Measurements from ENCODE around the gene SND1.

SND1 gene

DNA sequence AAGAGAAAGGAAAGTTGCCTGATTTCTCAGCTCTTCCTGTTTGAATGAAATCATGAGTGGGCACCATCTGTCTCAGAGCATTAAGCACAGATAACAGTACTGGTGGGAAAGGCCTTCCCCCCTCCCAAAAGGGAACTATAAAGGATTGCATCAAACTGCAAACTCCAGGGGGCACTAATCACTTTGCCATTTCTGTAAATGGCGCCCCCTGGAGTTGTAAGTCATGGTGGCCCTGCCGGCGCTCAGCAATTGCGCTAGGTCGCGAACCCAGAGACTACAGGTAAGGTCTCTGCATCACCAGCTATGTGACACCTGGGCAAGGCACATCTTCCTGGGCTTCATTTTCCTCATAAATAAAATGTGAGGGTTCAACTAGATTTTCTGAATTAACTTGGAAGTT, 368.2 kb downstream of the SND1 start:
- no peaks in the 10 kb centered on the region for H3K27me3 ChIP-seq (ENCODE audit: insufficient read depth, poor library complexity, severe bottlenecking)
- peak overlapping the region; percentile 93 for H3K27ac ChIP-seq (ENCODE audit: poor library complexity, severe bottlenecking)
- H3K36me3 ChIP-seq (ENCODE audit: low read depth), result peaks cover 7% of the 10 kb centered on the region; the same call in 1 of the 2 replicates
- TF ChIP-seq, protein P1, sequence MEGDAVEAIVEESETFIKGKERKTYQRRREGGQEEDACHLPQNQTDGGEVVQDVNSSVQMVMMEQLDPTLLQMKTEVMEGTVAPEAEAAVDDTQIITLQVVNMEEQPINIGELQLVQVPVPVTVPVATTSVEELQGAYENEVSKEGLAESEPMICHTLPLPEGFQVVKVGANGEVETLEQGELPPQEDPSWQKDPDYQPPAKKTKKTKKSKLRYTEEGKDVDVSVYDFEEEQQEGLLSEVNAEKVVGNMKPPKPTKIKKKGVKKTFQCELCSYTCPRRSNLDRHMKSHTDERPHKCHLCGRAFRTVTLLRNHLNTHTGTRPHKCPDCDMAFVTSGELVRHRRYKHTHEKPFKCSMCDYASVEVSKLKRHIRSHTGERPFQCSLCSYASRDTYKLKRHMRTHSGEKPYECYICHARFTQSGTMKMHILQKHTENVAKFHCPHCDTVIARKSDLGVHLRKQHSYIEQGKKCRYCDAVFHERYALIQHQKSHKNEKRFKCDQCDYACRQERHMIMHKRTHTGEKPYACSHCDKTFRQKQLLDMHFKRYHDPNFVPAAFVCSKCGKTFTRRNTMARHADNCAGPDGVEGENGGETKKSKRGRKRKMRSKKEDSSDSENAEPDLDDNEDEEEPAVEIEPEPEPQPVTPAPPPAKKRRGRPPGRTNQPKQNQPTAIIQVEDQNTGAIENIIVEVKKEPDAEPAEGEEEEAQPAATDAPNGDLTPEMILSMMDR (IDR thresholded peaks at IDR 0.05; ENCODE audit: poor library complexity, severe bottlenecking), result peak; percentile 21
- H3K4me3 ChIP-seq (ENCODE audit: severe bottlenecking), result no peak overlapping the region
- H3K9me3 ChIP-seq (ENCODE audit: severe bottlenecking), result no peaks in the 10 kb centered on the region
- ATAC-seq (ENCODE audit: low read depth) (no peak), DNase-seq (ENCODE audit: low spot score) (no peak)
- H3K4me1 ChIP-seq (ENCODE audit: insufficient read depth, poor library complexity, severe bottlenecking), result peaks cover 41% of the 10 kb centered on the region

DNA sequence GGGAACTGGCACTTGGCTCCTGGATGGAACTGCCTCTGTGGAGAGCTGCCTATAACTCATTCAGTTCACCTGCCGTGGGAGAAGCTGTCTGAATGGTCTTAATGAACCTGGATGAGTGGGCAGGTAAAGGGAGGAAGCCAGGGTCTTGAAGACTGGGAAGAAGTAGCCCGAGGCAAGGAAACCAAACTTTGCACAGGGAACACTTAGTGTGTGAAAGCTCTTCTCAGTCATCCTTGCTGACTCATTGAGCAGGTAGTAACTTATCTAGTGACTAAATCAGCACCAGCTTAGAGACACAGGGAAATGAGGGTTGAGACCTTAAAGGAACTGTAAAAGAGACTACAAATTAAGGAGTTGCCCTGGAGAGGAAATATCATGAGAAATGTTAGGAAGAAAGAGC, 369.4 kb downstream of the SND1 start:
- Histone ChIP-seq H3K27ac (ENCODE audit: poor library complexity, severe bottlenecking) (peak overlapping the region; percentile 93), H3K9me3 (ENCODE audit: severe bottlenecking) (no peaks in the 10 kb centered on the region), H3K4me1 (ENCODE audit: insufficient read depth, poor library complexity, severe bottlenecking) (peaks cover 44% of the 10 kb centered on the region), H3K27me3 (ENCODE audit: insufficient read depth, poor library complexity, severe bottlenecking) (no peaks in the 10 kb centered on the region), H3K36me3 (ENCODE audit: low read depth) (peaks cover 7% of the 10 kb centered on the region; the same call in 1 of the 2 replicates), H3K4me3 (ENCODE audit: severe bottlenecking) (no peak overlapping the region)
- ATAC-seq (ENCODE audit: low read depth) (peak; percentile 81), DNase-seq (ENCODE audit: low spot score) (peak; percentile 86)
- TF ChIP-seq, protein P1 (IDR thresholded peaks at IDR 0.05; ENCODE audit: poor library complexity, severe bottlenecking), result no peak

DNA sequence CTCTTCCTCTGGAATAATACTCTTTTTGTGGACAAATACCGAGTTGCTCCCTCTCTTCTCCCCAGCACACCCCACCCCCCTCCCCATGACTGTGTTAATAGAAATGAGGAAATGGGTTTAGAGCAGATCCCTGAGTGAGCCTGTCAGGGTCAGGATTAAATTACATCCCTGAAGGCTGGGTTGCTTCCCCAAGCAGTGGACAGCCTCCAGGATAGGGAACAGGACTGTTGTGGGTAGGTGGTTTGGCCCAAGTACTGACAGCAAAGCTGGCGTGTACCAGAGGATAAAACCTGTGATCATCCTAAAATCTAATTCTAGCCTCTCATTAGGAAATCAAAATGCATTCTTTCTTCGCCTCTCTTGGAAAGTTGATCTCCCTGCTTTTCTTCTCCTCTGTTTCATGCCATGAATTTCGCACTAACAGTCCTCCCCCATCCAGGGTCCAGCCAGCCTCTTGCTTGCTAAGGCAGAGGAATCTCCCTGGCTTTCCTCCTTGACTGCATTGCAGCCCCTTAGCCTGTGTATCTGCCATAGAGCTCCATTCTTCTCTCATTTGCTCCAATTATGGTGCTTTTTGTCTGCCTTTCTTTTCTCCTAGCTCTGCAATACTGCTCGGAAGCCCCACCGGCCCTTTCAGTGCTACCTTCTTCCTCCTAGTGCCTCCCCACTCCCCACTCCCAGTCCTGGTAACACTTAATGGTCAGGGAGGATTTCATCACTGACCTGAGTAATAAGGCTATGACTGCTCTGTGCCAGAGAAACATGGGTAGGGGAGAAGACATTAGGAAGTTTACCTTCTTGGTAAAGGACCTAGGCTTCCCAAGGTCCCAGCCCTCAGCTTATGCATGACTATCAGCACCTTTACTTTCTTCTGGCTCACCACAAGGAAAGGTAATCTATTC, 370.9 kb downstream of the SND1 start:
- H3K36me3 ChIP-seq (ENCODE audit: low read depth), result peaks cover 7% of the 10 kb centered on the region; the same call in 1 of the 2 replicates
- TF ChIP-seq, protein P1 (IDR thresholded peaks at IDR 0.05; ENCODE audit: poor library complexity, severe bottlenecking), result no peak
- peaks cover 39% of the 10 kb centered on the region for H3K4me1 ChIP-seq (ENCODE audit: insufficient read depth, poor library complexity, severe bottlenecking)
- H3K27ac ChIP-seq (ENCODE audit: poor library complexity, severe bottlenecking), result peak overlapping the region; percentile 93
- ATAC-seq (ENCODE audit: low read depth) (peak; percentile 75), DNase-seq (ENCODE audit: low spot score) (no peak)
- H3K4me3 ChIP-seq (ENCODE audit: severe bottlenecking), result no peak overlapping the region
- H3K27me3 ChIP-seq (ENCODE audit: insufficient read depth, poor library complexity, severe bottlenecking), result no peaks in the 10 kb centered on the region
- no peaks in the 10 kb centered on the region for H3K9me3 ChIP-seq (ENCODE audit: severe bottlenecking)

DNA sequence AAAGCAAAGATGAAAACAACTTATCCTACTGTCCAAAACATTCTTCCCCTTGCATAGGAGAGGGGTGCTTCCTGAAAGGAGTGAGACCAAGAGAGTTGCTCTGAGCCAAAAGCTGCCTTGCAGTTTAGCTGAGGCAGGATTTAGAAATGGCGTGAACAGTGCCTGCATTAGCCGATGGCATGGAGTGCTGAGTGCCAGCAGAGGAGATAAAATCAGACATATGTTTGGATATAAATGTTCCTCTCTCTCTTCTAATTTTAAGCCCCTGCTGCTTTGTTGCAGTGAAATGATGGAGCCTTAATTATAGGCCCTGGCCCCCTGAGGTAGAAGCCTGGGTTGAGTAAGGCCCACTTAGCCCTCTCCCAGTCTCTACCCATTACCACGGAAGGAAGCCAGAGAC, 372.2 kb downstream of the SND1 start:
- no peaks in the 10 kb centered on the region for H3K27me3 ChIP-seq (ENCODE audit: insufficient read depth, poor library complexity, severe bottlenecking)
- peaks cover 7% of the 10 kb centered on the region; the same call in 1 of the 2 replicates for H3K36me3 ChIP-seq (ENCODE audit: low read depth)
- H3K27ac ChIP-seq (ENCODE audit: poor library complexity, severe bottlenecking), result peak overlapping the region; percentile 93
- peaks cover 37% of the 10 kb centered on the region for H3K4me1 ChIP-seq (ENCODE audit: insufficient read depth, poor library complexity, severe bottlenecking)
- no peak overlapping the region for H3K4me3 ChIP-seq (ENCODE audit: severe bottlenecking)
- no peaks in the 10 kb centered on the region for H3K9me3 ChIP-seq (ENCODE audit: severe bottlenecking)
- no peak for DNase-seq (ENCODE audit: low spot score)
- TF ChIP-seq, protein P1 (IDR thresholded peaks at IDR 0.05; ENCODE audit: poor library complexity, severe bottlenecking), result no peak
- ATAC-seq (ENCODE audit: low read depth), result no peak

DNA sequence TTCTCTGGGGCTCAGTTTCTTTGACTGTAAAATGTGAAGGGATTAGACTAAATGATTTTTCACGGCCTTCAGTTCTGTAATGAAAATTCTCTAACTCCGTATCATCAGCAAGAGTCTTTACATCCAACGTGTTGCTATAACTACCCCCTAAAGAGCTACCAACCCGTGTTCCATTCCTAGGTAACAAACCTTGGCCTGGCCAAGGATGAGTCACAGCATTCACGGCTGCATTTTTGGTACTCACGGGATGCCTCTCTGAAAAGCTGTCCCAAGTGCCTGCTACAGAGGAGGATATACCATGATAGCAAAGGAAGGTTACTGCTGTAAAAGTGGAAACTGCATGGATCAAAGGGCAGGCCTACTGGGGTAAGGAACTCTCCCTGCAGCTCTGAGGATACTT, 373.4 kb downstream of the SND1 start:
- Histone ChIP-seq H3K9me3 (ENCODE audit: severe bottlenecking) (no peaks in the 10 kb centered on the region), H3K4me3 (ENCODE audit: severe bottlenecking) (no peak overlapping the region), H3K4me1 (ENCODE audit: insufficient read depth, poor library complexity, severe bottlenecking) (peaks cover 37% of the 10 kb centered on the region), H3K27ac (ENCODE audit: poor library complexity, severe bottlenecking) (no peak overlapping the region), H3K36me3 (ENCODE audit: low read depth) (peaks cover 7% of the 10 kb centered on the region; the same call in 1 of the 2 replicates), H3K27me3 (ENCODE audit: insufficient read depth, poor library complexity, severe bottlenecking) (no peaks in the 10 kb centered on the region)
- DNase-seq (ENCODE audit: low spot score) (no peak), ATAC-seq (ENCODE audit: low read depth) (no peak)
- TF ChIP-seq, protein P1 (IDR thresholded peaks at IDR 0.05; ENCODE audit: poor library complexity, severe bottlenecking), result no peak
